Measurements from ENCODE around the gene GPRC5C.

Gene GPRC5C

GRCh38 chr17:74394275-74394950 is 37.5 kb upstream of the GPRC5C start:
- no peak for DNase-seq (ENCODE audit: low read depth)
- no peak overlapping the region for H3K4me3 ChIP-seq (ENCODE audit: control insufficient read depth, low read depth, low read length)
- no peak for TF ChIP-seq CTCF (IDR thresholded peaks at IDR 0.05; ENCODE audit: control insufficient read depth, insufficient read depth, low read depth, low read length, missing control alignments)

GRCh38 chr17:74394977-74395376 is 36.9 kb upstream of the GPRC5C start:
- TF ChIP-seq CTCF (IDR thresholded peaks at IDR 0.05; ENCODE audit: control insufficient read depth, insufficient read depth, low read depth, low read length, missing control alignments): no peak
- no peak overlapping the region for H3K4me3 ChIP-seq (ENCODE audit: control insufficient read depth, low read depth, low read length)
- no peak for DNase-seq (ENCODE audit: low read depth)

- H3K4me3 ChIP-seq (ENCODE audit: control insufficient read depth, low read depth, low read length): no peak overlapping the region
- DNase-seq (ENCODE audit: low read depth): no peak
- no peak for TF ChIP-seq CTCF (IDR thresholded peaks at IDR 0.05; ENCODE audit: control insufficient read depth, insufficient read depth, low read depth, low read length, missing control alignments)
Measured at GRCh38 chr17:74396567-74396966, 35.3 kb upstream of the GPRC5C start.

- H3K4me3 ChIP-seq (ENCODE audit: control insufficient read depth, low read depth, low read length): no peak overlapping the region
- DNase-seq (ENCODE audit: low read depth): no peak
- TF ChIP-seq CTCF (IDR thresholded peaks at IDR 0.05; ENCODE audit: control insufficient read depth, insufficient read depth, low read depth, low read length, missing control alignments): no peak
Measured at GRCh38 chr17:74402048-74402447, 29.8 kb upstream of the GPRC5C start.

- no peak for TF ChIP-seq CTCF (IDR thresholded peaks at IDR 0.05; ENCODE audit: control insufficient read depth, insufficient read depth, low read depth, low read length, missing control alignments)
- H3K4me3 ChIP-seq (ENCODE audit: control insufficient read depth, low read depth, low read length): no peak overlapping the region
- DNase-seq (ENCODE audit: low read depth): no peak
Measured at GRCh38 chr17:74403512-74404137, 28.3 kb upstream of the GPRC5C start.

GRCh38 chr17:74404218-74404617 is 27.7 kb upstream of the GPRC5C start:
- TF ChIP-seq CTCF (IDR thresholded peaks at IDR 0.05; ENCODE audit: control insufficient read depth, insufficient read depth, low read depth, low read length, missing control alignments): no peak
- H3K4me3 ChIP-seq (ENCODE audit: control insufficient read depth, low read depth, low read length): no peak overlapping the region
- no peak for DNase-seq (ENCODE audit: low read depth)
